Hepatocyte (in vitro differentiated cells): ENCODE measurements around the gene TM7SF3.

Experiments used
- EZH2phosphoT487 ChIP-seq: fragments of 200-600 bp; sonication (generic); IDR thresholded peaks from one replicate; pipeline ENCODE4 v1.6.1; 2018; ENCODE audit warnings: antibody characterized with exemption, mild to moderate bottlenecking, low read depth, moderate library complexity; ENCODE audit not compliant: unreplicated experiment, severe bottlenecking
- TF ChIP-seq, protein P1 (sequence below): fragments of 200-600 bp; sonication (generic); IDR thresholded peaks from 2 replicates; pipeline ENCODE4 v1.5.1; 2016; ENCODE audit warnings: antibody characterized with exemption, mild to moderate bottlenecking; ENCODE audit not compliant: poor library complexity

DNA sequence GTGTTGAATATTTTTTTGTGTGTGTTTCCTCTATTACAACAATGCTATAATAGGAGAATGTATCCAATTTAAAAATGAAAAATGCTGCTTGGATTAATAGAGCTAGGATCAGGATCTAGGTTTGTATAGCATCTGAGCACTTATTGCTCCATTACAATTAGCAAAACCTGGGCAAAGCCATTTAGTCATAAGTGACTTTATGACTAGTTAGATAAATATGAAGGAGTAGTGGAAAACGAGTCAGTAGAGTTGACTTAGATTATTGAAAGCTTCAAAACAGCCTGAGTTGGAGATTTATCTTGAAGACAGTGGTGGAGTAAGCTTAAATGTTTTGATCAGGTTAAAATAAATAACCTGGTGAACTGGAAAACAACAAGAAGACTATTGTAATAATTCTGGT lies 10.9 kb upstream of the TM7SF3 start:
- no peak for TF ChIP-seq EZH2phosphoT487
- TF ChIP-seq, protein P1, sequence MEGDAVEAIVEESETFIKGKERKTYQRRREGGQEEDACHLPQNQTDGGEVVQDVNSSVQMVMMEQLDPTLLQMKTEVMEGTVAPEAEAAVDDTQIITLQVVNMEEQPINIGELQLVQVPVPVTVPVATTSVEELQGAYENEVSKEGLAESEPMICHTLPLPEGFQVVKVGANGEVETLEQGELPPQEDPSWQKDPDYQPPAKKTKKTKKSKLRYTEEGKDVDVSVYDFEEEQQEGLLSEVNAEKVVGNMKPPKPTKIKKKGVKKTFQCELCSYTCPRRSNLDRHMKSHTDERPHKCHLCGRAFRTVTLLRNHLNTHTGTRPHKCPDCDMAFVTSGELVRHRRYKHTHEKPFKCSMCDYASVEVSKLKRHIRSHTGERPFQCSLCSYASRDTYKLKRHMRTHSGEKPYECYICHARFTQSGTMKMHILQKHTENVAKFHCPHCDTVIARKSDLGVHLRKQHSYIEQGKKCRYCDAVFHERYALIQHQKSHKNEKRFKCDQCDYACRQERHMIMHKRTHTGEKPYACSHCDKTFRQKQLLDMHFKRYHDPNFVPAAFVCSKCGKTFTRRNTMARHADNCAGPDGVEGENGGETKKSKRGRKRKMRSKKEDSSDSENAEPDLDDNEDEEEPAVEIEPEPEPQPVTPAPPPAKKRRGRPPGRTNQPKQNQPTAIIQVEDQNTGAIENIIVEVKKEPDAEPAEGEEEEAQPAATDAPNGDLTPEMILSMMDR: no peak
